ENCODE measurements around the gene IQSEC2. TPM values are rescaled to one million over a fixed set of nuclear protein-coding genes. Genes with fewer than 3 reads are reported as not detected.

Gene IQSEC2
- total RNA-seq, 1 experiment from 2014 or later: 20.7 TPM

DNA sequence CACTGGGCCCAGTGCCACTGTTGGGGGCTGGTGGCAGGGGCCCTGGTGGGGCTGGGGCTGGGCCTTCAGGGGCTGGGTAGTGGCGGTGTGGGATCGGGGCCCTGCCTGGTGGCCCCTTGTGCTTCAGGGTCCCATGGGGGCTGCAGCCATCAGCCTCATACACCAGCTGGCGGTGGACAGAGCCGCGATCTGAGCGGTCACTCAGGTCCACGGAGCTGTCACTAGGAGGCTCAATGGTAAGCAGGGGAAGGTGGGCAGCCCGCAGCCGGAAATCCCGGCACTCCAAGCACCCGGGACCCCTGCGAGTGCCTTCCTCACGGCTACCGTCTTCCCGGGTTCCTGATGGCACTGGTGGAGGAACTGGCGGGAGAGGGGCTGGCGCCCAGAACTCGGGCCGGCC is 30.8 kb downstream of the IQSEC2 start (continued):
- TF ChIP-seq REST (IDR thresholded peaks at IDR 0.05; ENCODE audit: low read depth): no peak
- TF ChIP-seq POLR2A (IDR thresholded peaks at IDR 0.05; ENCODE audit: borderline replicate concordance, extremely low read depth, insufficient read depth, insufficient read length): no peak
- TF ChIP-seq SIN3A (IDR thresholded peaks at IDR 0.05; ENCODE audit: low read depth): no peak
- no peak for TF ChIP-seq ZNF274 (IDR thresholded peaks at IDR 0.05; ENCODE audit: low read depth, low read length)
- no peak for TF ChIP-seq ZFX (IDR thresholded peaks at IDR 0.05)
- no peak for TF ChIP-seq EZH2 (IDR thresholded peaks at IDR 0.05)
- TF ChIP-seq, protein P1, sequence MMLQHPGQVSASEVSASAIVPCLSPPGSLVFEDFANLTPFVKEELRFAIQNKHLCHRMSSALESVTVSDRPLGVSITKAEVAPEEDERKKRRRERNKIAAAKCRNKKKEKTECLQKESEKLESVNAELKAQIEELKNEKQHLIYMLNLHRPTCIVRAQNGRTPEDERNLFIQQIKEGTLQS (IDR thresholded peaks at IDR 0.05): no peak
- no peak for TF ChIP-seq FOSL1 (IDR thresholded peaks at IDR 0.05; ENCODE audit: low read depth)

GRCh38 chrX:53249408-53250042 is 31.9 kb downstream of the IQSEC2 start:
- Histone ChIP-seq H3K4me2 (ENCODE audit: low read length) (no peak overlapping the region), H3K36me3 (ENCODE audit: control insufficient read depth in 1 of 2, insufficient read depth in 2 of 2, low read length in 2 of 2) (no peaks in the 10 kb centered on the region), H2AFZ (ENCODE audit: low read depth, low read length, poor library complexity, severe bottlenecking) (no peak overlapping the region), H3K4me1 (ENCODE audit: control insufficient read depth in 1 of 2, insufficient read depth in 2 of 2, low read length in 2 of 2) (no peaks in the 10 kb centered on the region), H3K27me3 (ENCODE audit: insufficient read depth, low read length) (no peaks in the 10 kb centered on the region), H3K79me2 (ENCODE audit: insufficient read depth, low read length) (no peaks in the 10 kb centered on the region), H3K27ac (ENCODE audit: low read depth, low read length) (no peak overlapping the region), H3K9me2 (ENCODE audit: insufficient read depth) (no peaks in the 10 kb centered on the region), H3K9ac (ENCODE audit: low read length) (no peak overlapping the region), H4K20me1 (ENCODE audit: insufficient read depth) (no peaks in the 10 kb centered on the region), H3K9me3 (ENCODE audit: control insufficient read depth in 1 of 2, insufficient read depth in 1 of 2, low read depth in 1 of 2, low read length in 2 of 2) (no peaks in the 10 kb centered on the region), H3K4me3 (replicated peaks in 1 of 2; ENCODE audit: low read depth in 1 of 2, low read length in 2 of 2) (no peak overlapping the region)
- POLR2A ChIA-PET: no interaction called here
- no TSS peak for BruUV-seq (replicated peaks)
- RAD21 ChIA-PET (ENCODE audit: low non-redundant PET in 1 of 2, low total read pairs in 2 of 2, uncharacterized antibody in 2 of 2, unreplicated experiment in 2 of 2): no interaction called here
- DNase-seq (ENCODE audit: low read depth, low spot score): no peak
- intact Hi-C loops (cut with micrococcal nuclease): no loop called here
- CTCF ChIA-PET: no interaction called here
- no peak for ATAC-seq
- TF ChIP-seq RAD21 (IDR thresholded peaks at IDR 0.05; ENCODE audit: low read depth): peak; percentile 28; the same call in 1 of the 2 replicates
- TF ChIP-seq SP1 (IDR thresholded peaks at IDR 0.05; ENCODE audit: low read depth): no peak

All from HCT116 (cell line).